GM21825 (cell line): Measurements from ENCODE around the gene CCDC81.
"Not testable (repeated sequence)": the region's sequence is repeated elsewhere in the genome, so short reads cannot be mapped to it uniquely, and the experiment has no call there.

ENCODE experiments used
- ATAC-seq: cut with Tn5 transposase; IDR thresholded peaks from one replicate; pipeline ENCODE4 v1.9.1; 2021; ENCODE audit warnings: mild to moderate bottlenecking, moderate library complexity; ENCODE audit not compliant: unreplicated experiment

Gene CCDC81

DNA sequence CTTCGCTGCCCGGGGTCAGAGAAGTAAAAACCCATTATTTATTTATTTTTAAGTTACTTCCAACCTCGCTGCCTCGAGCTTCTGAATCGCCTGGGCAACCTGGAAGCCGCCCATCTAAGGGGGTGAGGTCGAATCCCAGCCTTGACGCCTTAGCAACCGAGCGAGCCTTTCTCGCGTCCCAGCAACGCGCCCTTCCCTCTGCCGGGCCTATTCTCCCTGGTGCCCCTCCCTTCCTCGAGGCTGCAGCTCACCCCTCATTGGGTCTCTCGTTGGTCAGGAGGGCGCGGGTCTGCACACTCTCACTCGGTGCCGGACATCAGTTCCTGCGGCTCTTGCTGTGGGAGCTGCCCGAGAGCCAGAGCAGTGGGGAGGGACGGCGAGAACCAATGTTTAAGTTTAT, at the start of gene CCDC81:
Gene CCDC81 (plus strand): TSS at position 302 of the 400 bp plus-strand sequence. CDS start 277 bp downstream, outside the sequence.
- ATAC-seq, result no peak

DNA sequence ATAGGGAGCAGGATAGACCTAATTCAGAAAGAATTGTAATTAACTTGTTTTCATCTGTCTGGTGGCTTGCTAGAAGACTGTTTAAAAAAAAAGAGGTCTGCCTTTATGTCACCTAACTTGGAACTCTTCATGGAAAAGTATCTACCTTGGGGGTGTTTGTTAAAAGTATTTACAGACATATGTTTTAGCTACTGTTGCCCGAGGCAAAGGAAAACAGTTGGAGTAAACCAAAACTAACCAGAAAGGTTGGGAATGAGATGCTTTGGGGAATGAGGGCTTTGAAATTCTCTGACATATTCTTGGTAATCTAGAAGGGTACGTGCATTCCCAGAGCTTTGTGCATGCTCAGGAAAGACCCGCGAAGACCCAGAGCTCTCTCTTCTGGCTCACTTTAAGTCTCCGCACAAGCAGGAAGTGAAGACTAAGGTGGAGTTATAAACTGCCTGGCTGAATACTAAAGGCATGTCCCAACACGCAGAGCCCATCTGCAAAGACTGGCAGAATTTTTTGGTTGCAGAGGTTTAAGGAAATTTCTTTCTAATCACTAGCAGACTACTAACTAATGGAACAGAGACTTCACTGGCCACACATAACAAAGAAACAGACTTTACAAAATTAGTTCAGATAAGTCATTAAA, 39.4 kb upstream of the CCDC81 start:
- no peak for ATAC-seq

- ATAC-seq, result no peak
These were observed 37.5 kb upstream of the CCDC81 start for GRCh38 chr11:86337227-86337626.

GRCh38 chr11:86341382-86341781, 33.3 kb upstream of the CCDC81 start:
- ATAC-seq, result no peak

DNA sequence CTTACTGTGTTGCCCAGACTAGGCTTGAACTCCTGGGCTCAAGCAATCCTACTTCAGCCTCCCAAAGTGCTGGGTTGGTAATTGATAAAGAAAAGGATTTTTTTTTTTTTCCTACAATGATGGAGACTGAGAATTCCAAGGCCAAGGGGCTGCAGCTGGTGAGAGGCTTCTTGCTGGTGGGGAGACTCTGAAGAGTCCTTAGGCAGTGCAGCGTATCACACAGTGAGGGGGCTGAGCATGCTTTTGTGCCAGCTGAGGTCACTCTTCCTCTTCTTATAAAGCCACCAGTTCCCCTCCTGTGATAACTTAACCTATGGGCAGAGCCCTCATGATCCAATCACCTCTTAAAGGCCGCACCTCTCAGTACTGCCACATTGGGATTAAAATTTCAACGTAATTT, 28.2 kb upstream of the CCDC81 start:
- no peak for ATAC-seq

GRCh38 chr11:86355256-86355655, 19.4 kb upstream of the CCDC81 start:
- no peak for ATAC-seq

GRCh38 chr11:86357412-86357811, 17.3 kb upstream of the CCDC81 start:
- ATAC-seq, result not testable (repeated sequence)

- no peak for ATAC-seq
These were observed 16.0 kb upstream of the CCDC81 start for GRCh38 chr11:86358720-86359119.

GRCh38 chr11:86360775-86361395, 13.8 kb upstream of the CCDC81 start:
- no peak for ATAC-seq

GRCh38 chr11:86363424-86363823, 11.3 kb upstream of the CCDC81 start:
- no peak for ATAC-seq

DNA sequence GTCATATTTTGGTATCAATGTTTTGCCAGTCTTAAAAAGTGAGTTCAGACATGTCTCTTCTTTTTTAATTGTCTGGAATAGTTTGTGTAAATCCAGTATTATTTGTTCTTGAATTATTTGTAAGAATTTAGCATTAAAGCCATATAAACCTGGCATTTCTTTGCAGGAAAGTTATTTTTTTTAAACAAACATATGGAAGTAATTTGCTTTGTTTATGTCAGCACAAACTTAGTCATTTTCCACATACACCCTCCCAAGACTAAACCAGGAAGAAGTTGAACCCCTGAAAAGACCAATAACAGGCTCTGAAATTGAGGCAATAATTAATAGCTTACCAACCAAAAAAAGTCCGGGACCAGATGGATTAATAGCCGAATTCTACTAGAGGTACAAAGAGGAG, 9.1 kb upstream of the CCDC81 start:
- no peak for ATAC-seq

DNA sequence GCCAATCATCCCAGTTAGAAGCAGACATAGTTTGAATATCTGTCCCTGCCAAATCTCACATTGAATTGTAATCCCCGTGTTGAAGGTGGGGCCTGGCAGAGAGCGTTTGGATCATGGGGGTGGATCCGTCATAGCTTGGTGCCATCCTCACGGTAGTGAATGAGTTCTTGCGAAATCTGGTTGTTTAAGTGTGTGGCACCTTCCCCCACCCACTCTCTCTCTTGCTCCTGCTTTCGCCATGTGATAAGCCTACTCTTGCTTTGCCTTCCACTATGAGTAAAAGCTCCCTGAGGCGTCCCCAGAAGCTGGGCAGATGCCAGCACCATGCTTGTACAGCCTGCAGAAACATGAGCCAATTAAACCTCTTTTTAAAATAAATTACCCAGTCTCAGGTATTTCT, 5.0 kb upstream of the CCDC81 start:
- ATAC-seq, result no peak

GRCh38 chr11:86370171-86370570, 4.5 kb upstream of the CCDC81 start:
- ATAC-seq, result no peak

GRCh38 chr11:86370922-86371594, 3.6 kb upstream of the CCDC81 start:
- no peak for ATAC-seq

- no peak for ATAC-seq
These were observed 2.6 kb upstream of the CCDC81 start for GRCh38 chr11:86372041-86372440.

GRCh38 chr11:86372586-86372985, 2.1 kb upstream of the CCDC81 start:
- ATAC-seq, result no peak

- no peak for ATAC-seq
These were observed 618 bp upstream of the CCDC81 start for GRCh38 chr11:86374069-86374468.

GRCh38 chr11:86377972-86378371, 3.3 kb downstream of the CCDC81 start:
- no peak for ATAC-seq

- no peak for ATAC-seq
These were observed 5.8 kb downstream of the CCDC81 start for GRCh38 chr11:86380295-86381059.

GRCh38 chr11:86383041-86383955, 8.6 kb downstream of the CCDC81 start:
- ATAC-seq, result no peak
